HS-27A (cell line): Measurements from ENCODE around the gene TANC1.

Experiments used
- DNase-seq: peaks from one replicate; pipeline ENCODE4 v3.0.0-alpha.2; 2012; ENCODE audit warnings: low read depth, missing footprints

TANC1 gene

GRCh38 chr2:159196393-159196925 lies 228.0 kb downstream of the TANC1 start:
- DNase-seq = no peak

- DNase-seq = no peak
These were observed 230.8 kb downstream of the TANC1 start for GRCh38 chr2:159199236-159199635.

DNA sequence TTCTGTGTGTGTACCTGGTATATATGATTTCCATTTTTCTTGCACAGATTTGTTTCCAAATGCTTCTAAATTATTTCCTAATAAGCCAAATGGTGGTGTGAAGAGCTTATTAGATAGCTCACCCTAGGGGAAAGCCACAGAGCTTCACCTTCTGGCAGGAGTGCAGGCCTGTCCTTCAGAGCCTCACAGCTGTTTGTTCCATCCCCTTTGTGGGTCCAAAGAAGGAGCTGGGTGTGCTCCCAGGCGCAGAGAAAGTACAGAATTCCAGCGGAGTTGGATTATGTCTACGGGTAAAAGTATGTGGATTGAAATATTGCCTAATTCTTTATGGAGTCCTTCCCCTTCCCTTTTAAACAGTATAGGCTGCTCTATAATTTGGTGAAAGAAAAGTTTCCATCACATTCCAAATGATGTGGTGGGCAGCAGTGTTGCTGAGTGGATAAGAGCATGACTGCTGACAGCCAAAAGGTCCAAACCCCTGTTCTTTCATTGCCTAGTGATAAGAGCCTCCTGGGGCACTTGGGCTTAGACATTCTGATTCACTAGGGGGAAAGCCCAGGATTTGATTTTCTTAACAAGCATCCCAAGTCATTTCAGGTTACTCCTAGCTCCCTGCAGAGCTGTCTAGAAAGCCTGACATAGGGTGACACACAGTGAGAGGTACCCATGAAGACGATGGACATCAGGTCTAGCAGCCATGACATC lies 231.5 kb downstream of the TANC1 start:
- DNase-seq = no peak

DNA sequence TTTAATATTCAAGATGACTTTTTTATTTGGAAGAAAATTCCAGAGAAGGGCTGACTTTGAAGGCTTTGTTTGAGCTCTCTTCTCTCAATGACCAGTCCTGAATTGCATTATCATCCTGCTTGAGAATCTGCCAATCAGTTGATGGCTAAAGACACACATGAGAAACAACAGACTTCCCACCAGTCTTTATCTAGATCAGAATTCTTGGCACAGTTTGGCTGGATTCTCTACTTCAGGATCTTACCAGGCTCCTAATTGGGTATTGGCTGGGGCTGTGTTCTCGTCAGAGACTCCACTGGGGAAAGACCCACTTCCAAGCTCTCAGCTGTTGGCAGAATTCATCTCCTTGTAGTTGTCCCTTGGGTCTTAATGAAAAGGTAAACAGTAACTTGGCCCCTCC lies 232.1 kb downstream of the TANC1 start:
- no peak for DNase-seq

DNA sequence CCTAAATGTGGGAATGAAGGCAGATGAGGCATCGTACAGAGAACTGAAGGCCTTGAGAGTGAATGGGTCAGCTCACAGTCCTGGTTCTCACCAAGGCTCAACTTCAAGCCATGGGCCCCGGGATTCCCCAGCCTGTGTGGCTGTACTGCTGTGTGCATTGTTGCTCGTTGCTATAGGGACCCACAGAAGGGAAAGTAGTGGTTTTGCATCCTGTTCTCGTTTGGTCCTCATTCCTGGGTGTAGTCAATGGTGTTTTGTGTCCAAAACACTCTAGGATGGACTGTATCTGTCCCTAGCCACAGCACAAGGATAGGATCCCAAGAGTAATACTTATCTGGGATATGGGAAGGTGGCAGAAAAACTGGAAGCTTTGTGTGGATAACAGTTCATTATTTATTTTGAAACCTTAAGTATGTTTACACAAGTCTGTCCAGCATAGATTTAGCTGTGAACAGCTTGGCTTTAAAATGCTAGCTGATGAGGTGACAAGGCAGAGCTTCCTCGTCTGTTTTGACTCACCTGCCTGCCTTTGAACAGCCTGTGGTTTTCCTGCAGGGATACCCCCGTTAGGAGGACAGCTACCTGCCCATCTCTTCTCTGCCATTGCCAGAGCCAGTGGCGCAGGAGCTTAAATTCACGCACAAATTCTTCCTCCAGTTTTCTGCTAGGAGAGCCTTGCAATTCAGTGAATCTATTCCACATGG lies 233.1 kb downstream of the TANC1 start:
- no peak for DNase-seq

GRCh38 chr2:159202568-159203071 lies 234.2 kb downstream of the TANC1 start:
- peak; percentile 65 for DNase-seq

GRCh38 chr2:159204381-159205144 lies 236.1 kb downstream of the TANC1 start:
- no peak for DNase-seq

DNA sequence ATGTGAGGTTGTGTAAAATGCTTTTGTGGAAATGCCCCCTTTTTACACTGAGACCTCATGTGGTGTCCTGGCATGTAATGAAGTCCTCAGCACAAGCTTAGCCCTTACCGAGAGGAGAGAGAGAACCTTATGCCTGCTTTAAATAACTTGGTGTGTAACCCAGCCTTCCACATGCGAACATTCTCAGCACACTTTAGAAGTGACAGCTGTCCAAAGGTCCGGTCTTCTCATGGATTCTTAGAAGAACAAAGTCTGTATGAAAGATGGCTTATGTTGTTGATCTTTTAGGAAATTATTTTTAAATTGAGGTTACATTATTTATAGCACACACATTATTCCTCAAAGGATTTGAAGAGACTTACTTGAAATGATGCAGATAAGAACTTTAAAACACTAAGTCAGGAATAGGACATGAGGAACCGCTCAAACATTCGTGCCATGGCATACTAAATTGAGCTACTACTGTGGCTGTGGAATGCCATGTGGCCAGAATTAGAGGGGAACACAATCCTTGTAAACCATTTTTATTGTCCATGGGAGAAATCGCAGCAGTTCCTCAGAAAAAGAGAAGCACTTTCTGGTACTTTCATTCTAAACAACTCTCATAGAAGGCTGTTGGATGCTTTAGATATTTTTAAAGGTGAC lies 238.4 kb downstream of the TANC1 start:
- no peak for DNase-seq

- no peak for DNase-seq
These were observed 240.0 kb downstream of the TANC1 start for GRCh38 chr2:159208438-159208837.

- DNase-seq = no peak
These were observed 241.2 kb downstream of the TANC1 start for GRCh38 chr2:159209341-159210306.

DNA sequence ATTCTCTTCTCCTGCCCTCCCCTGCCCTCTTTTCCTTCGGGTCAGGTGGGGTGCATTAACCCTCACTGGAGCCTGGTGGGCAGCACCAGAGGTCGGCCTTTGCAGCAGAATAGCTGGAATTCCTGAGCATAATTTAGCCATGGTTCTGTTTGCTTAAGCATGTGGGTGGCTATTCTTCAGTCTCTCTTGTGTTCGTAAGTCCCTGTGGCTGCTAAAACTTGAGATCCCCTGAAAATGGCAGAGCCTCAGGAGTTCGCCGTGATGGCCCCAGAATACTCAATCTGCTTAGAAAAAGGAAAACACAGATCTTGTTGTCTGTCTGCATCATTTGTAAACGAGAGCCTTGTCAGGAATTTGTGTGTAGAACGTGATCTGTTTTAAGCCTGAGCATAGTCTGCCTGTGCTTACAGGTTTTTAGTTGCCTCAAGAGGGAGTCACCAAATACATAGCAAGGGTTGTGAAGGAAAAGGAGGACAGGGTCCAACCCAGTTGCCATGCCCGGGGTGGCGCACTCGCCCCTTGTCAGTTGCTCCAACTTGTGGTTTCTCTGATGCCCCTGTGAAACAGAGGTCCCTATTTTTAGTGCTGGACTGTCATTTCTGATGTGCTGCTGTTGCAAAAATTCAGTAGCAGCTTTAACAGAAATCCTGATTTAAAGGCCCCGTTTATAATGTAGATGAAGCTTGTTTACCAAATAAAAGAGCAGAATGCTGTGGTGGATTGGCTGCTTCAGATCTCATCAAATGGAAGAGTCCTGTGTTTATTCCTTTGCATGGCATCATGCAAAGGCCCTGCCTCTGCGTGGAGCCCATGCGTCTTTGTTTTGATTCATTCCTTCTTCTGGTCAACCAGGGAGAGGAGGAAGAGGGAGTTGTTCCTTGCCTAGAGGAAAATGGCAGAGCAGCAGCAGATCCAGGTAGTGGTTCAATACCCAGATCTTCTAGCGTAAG lies 243.3 kb downstream of the TANC1 start:
- no peak for DNase-seq

DNA sequence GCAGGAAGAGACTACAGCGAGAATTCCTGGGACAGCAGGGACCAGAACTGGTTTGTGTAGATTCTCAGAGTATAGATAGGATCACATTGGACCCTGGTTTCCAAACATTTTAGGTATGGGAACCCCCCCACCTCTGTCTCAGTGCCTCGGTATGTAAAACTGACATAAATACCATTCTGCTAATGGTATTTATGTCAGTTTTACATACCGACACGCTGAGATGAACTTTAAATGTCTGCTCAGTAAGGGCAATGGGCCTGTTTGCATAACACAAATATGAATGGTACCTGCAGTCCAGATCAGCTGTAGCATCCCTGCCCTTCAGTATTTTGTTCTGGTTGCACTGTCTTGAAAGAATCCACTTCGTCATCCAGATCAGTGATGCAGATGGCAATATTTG lies 244.9 kb downstream of the TANC1 start:
- no peak for DNase-seq

DNA sequence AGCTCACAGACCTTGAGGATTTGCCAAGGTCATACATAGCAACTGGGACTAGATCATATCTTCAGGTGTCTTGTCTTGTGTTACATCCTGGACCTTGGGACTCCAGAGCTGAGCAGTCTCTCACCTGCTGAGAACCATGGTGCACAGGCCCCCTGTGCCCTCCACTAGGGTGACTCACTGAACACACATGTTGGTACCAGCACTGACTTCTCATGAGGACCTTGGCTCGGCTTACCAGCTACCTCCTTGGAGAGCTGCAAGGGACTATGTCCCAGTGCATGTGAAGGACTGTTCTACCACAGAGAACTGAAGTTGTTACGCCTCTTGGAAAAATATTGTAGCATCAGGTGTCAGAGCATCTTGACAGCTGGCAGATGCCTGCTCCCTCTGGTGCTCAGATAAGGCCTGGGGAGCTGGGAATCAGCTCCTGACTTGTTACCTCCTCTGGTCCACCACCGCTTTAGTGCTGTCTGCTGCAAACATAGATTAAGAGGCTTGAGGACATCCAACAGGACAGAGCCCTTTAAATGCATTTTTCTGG lies 246.0 kb downstream of the TANC1 start:
- no peak for DNase-seq

DNA sequence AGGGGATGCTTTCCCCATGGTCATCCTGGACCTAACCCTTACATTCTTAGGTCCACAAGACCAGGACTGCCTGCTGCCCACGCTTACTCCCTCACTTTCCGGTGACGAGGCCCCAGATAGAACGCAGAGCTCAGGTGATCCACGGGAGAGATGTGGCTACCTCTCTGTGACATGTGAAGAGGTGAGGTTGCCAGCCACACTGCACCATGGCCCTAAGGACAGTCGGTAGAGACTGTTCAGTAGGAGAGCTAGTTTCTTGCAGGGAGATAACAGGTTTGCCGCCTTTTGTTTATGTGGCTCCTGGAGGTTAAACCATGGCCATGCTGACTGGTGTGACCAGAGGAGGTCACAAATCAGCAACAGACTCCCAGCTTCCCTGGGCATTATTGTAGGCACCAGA lies 246.7 kb downstream of the TANC1 start:
- DNase-seq = no peak

- DNase-seq = no peak
These were observed 249.2 kb downstream of the TANC1 start for GRCh38 chr2:159217676-159218075.

DNA sequence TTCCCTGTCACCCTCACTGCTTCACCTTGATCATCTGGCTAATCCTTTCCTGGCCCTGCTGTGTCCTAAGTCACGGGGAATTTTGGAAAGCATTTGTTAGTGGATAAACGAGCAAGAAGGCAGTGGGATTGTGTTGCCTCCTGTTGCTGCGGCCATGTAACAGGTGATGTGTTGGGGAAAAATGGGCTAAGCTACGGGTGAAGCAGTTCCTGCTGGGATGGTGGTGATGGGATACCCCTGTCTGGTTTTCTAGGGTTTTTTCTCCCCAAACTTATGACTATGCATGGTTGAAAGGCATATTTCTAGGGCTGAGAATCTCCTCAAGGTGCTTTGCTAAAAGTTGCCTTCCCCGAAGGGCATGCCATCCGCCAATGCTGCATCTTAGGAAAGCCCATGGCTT lies 249.9 kb downstream of the TANC1 start:
- no peak for DNase-seq

GRCh38 chr2:159219394-159219998 lies 251.1 kb downstream of the TANC1 start:
- DNase-seq = no peak

DNA sequence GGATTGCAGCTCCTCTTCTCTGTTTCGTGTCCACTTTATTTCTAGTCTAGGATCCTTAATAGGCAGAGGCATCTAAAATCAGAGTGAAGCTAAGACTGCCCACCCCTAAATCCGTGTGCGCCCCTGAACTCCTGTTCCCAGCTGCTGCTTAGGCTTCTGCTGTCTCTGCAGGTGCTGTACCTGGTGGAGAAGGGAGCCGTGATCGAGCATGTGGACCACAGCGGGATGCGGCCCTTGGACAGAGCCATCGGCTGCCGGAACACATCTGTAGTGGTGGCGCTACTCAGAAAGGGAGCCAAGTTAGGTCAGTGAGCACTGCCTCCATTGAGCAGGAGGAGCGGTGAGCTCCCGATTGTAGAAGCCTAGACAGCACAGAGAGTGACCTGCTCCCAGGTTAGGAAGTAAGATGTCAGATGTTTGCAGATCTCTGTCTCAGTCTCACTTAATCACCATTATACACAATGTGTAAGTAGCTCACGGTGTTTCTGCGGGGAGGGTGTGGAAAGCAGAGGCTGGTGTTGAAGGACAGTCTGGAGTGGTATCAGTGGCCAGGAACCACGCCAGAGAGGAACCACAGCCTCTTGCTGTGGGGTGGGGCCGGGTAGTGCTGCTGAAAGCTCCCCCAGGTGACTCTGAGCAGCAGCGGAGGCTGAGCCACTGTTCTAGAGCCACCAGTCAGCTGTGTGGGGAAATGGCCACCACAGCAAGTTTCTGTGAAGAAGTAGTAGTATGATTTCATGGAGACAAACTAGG lies 255.8 kb downstream of the TANC1 start:
- no peak for DNase-seq
